ENCODE measurements around the gene ATR.

- TF ChIP-seq, protein P1, sequence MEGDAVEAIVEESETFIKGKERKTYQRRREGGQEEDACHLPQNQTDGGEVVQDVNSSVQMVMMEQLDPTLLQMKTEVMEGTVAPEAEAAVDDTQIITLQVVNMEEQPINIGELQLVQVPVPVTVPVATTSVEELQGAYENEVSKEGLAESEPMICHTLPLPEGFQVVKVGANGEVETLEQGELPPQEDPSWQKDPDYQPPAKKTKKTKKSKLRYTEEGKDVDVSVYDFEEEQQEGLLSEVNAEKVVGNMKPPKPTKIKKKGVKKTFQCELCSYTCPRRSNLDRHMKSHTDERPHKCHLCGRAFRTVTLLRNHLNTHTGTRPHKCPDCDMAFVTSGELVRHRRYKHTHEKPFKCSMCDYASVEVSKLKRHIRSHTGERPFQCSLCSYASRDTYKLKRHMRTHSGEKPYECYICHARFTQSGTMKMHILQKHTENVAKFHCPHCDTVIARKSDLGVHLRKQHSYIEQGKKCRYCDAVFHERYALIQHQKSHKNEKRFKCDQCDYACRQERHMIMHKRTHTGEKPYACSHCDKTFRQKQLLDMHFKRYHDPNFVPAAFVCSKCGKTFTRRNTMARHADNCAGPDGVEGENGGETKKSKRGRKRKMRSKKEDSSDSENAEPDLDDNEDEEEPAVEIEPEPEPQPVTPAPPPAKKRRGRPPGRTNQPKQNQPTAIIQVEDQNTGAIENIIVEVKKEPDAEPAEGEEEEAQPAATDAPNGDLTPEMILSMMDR (IDR thresholded peaks at IDR 0.05) = no peak
- TF ChIP-seq EP300 (IDR thresholded peaks at IDR 0.05) = no peak
- no peak for TF ChIP-seq POLR2A (IDR thresholded peaks at IDR 0.05)
Observed at GRCh38 chr3:142613491-142613890, 35.0 kb upstream of the ATR start.
